HepG2 (cell line): ENCODE measurements around the gene VAMP8. TPM values are rescaled to one million over a fixed set of nuclear protein-coding genes. Genes with fewer than 3 reads are reported as not detected.
A peak's percentile ranks its signal among the peaks of the same experiment; 100 is the strongest.

Source experiments
- HDAC1 ChIP-seq: sonication (generic); formaldehyde crosslinking; IDR thresholded peaks from 2 replicates; pipeline ENCODE4 v1.5.1; 2020; ENCODE audit warnings: mild to moderate bottlenecking, missing genetic modification reagents
- KAT2B ChIP-seq: fragments of 150-350 bp; IDR thresholded peaks from 2 replicates; pipeline ENCODE4 v1.6.1; 2014; ENCODE audit warnings: low read depth, low read length, borderline replicate concordance
- NFKB2 ChIP-seq: sonication (generic); formaldehyde crosslinking; IDR thresholded peaks from 2 replicates; pipeline ENCODE4 v1.4.0; 2020; ENCODE audit warnings: missing genetic modification reagents, borderline replicate concordance
- RARA ChIP-seq: IDR thresholded peaks from 2 replicates; pipeline ENCODE4 v1.6.1; 2016; ENCODE audit warnings: missing genetic modification reagents, missing compliant biosample characterization
- RBFOX2 ChIP-seq: fragments of 200-400 bp; formaldehyde crosslinking; IDR thresholded peaks from 2 replicates; pipeline ENCODE4 v1.6.1; 2017; ENCODE audit warnings: low read depth, mild to moderate bottlenecking, low read length
- SAFB2 ChIP-seq: sonication (generic); formaldehyde crosslinking; IDR thresholded peaks from 2 replicates; pipeline ENCODE4 v1.5.1; 2020; ENCODE audit warnings: missing genetic modification reagents, low read depth, mild to moderate bottlenecking, borderline replicate concordance
- SMYD3 ChIP-seq: sonication (generic); formaldehyde crosslinking; IDR thresholded peaks from 2 replicates; pipeline ENCODE4 v1.8.1; 2023; ENCODE audit warnings: mild to moderate bottlenecking, missing genetic modification reagents
- SNAPC2 ChIP-seq: sonication (generic); formaldehyde crosslinking; IDR thresholded peaks from 2 replicates; pipeline ENCODE4 v1.8.1; 2022; ENCODE audit warnings: mild to moderate bottlenecking, missing genetic modification reagents
- SPEN ChIP-seq: sonication (generic); formaldehyde crosslinking; IDR thresholded peaks from 2 replicates; pipeline ENCODE4 v1.5.1; 2020; ENCODE audit warnings: low read depth, mild to moderate bottlenecking, missing genetic modification reagents
- TRAFD1 ChIP-seq: sonication (generic); formaldehyde crosslinking; IDR thresholded peaks from 2 replicates; pipeline ENCODE4 v1.5.1; 2020; ENCODE audit warnings: missing genetic modification reagents, mild to moderate bottlenecking, borderline replicate concordance
- ZMYM4 ChIP-seq: sonication (generic); formaldehyde crosslinking; IDR thresholded peaks from 2 replicates; pipeline ENCODE4 v1.8.1; 2023; ENCODE audit warnings: mild to moderate bottlenecking, missing genetic modification reagents
- ZNF33A ChIP-seq: sonication (generic); formaldehyde crosslinking; IDR thresholded peaks from 2 replicates; pipeline ENCODE4 v1.5.1; 2020; ENCODE audit warnings: missing genetic modification reagents, mild to moderate bottlenecking, moderate library complexity, borderline replicate concordance
- ZNF496 ChIP-seq: sonication (generic); formaldehyde crosslinking; IDR thresholded peaks from 2 replicates; pipeline ENCODE4 v1.8.1; 2023; ENCODE audit warnings: mild to moderate bottlenecking, moderate library complexity, missing genetic modification reagents; ENCODE audit not compliant: insufficient replicate concordance
- ZNF512 ChIP-seq: sonication (generic); formaldehyde crosslinking; IDR thresholded peaks from 2 replicates; pipeline ENCODE4 v1.4.0; 2020; ENCODE audit warnings: mild to moderate bottlenecking, missing genetic modification reagents
- ZNF639 ChIP-seq: conservative IDR thresholded peaks from 2 replicates; pipeline ENCODE4 v1.6.1; 2018; ENCODE audit warnings: missing genetic modification reagents
- ZNF687 ChIP-seq: sonication (generic); formaldehyde crosslinking; IDR thresholded peaks from 2 replicates; pipeline ENCODE4 v1.5.1; 2020; ENCODE audit warnings: mild to moderate bottlenecking, missing genetic modification reagents, moderate library complexity
- ZNF7 ChIP-seq: IDR thresholded peaks from 2 replicates; pipeline ENCODE4 v1.6.1; 2016; ENCODE audit warnings: missing biosample characterization, missing genetic modification reagents
- ZNF768 ChIP-seq: sonication (generic); formaldehyde crosslinking; IDR thresholded peaks from 2 replicates; pipeline ENCODE4 v1.4.0; 2020; ENCODE audit warnings: missing genetic modification reagents
- polyA plus RNA-seq, 8 experiments: library from polyadenylated mRNA; depleted of rRNA in 3 of 8; stranded (reverse) in 7 of 8; unstranded in 1 of 8; fragments of >200 nt; fragmentation: Illumina TruSeq in 4 of 8; extraction: Trizol in 4 of 8; gene quantifications; 2 replicates each; pipeline versions ENCODE4 v1.2.1 to v1.2.3, GENCODE V29; 2011 to 2016; ENCODE audit warnings: low read depth in 4 of 8, missing spikeins in 1 of 8, mixed read lengths in 1 of 8; ENCODE audit not compliant: insufficient read depth in 1 of 8
- total RNA-seq, 5 experiments: library from RNA; depleted of rRNA; stranded (reverse); fragments of >200 nt; fragmentation: Illumina TruSeq; extraction: Trizol; gene quantifications; 2 replicates each; pipeline ENCODE4 v1.2.3, GENCODE V29; 2016; ENCODE audit warnings: low read depth in 1 of 5

Gene VAMP8
- total and polyA plus RNA-seq, 2 of the 13 experiments (the other 11 are each of a cell fraction or from before 2014, with no cell fraction given), result 83.3 to 157 TPM

GRCh38 chr2:85537600-85538506 lies 39.5 kb upstream of the VAMP8 start (continued):
- TF ChIP-seq ZNF687 (CRISPR knock-in tag) (peak; percentile 52), RARA (CRISPR knock-in tag) (peak; percentile 18; the same call in 1 of the 2 replicates), ZNF639 (CRISPR knock-in tag) (no peak), ZNF512 (CRISPR knock-in tag) (0 out of 2 replicates have a peak, but pooled peaks have one; percentile 9), ZNF768 (CRISPR knock-in tag) (peak; percentile 63; the same call in 1 of the 2 replicates), KAT2B (no peak), TRAFD1 (CRISPR knock-in tag) (peak; percentile 90; the same call in 1 of the 2 replicates), SNAPC2 (CRISPR knock-in tag) (0 out of 2 replicates have a peak, but pooled peaks have one; percentile 17), NFKB2 (CRISPR knock-in tag) (peak; percentile 81; the same call in 1 of the 2 replicates), ZMYM4 (CRISPR knock-in tag) (peak; percentile 56), SMYD3 (no peak), SAFB2 (CRISPR knock-in tag) (peak; percentile 40; the same call in 1 of the 2 replicates), ZNF7 (CRISPR knock-in tag) (no peak), RBFOX2 (no peak), ZNF33A (0 out of 2 replicates have a peak, but pooled peaks have one; percentile 97), SPEN (CRISPR knock-in tag) (peak; percentile 51; the same call in 1 of the 2 replicates), ZNF496 (no peak), HDAC1 (peak; percentile 51)
